ENCODE results near the gene COPZ1. TPM values are rescaled to one million over a fixed set of nuclear protein-coding genes. Genes with fewer than 3 reads are reported as not detected.

The COPZ1 gene
- total RNA-seq, 1 experiment from 2014 or later, result 104 TPM

DNA sequence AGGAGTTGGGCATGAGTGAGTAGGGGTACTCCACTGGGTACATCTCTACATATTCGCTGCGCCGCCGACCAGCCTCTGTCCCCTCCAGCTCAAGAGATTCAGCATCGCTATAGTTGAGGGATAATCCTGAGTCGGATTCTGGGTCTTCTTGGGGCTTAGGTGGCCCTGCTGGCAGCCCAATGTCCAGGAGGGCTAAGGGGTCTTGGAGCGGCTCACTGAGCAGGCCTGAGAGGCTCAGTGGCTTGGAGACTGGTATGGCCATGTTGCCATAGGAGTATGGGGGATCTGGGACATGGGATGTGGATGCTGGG is 32.0 kb upstream of the COPZ1 start:
- no peaks in the 10 kb centered on the region for H3K27me3 ChIP-seq (ENCODE audit: insufficient read depth, low read length)
- H4K91ac ChIP-seq (ENCODE audit: insufficient read length, low read depth, low read length), result no peak overlapping the region
- no peak overlapping the region for H2BK20ac ChIP-seq (ENCODE audit: low read depth, low read length, poor library complexity, severe bottlenecking)
- TF ChIP-seq, protein P1, sequence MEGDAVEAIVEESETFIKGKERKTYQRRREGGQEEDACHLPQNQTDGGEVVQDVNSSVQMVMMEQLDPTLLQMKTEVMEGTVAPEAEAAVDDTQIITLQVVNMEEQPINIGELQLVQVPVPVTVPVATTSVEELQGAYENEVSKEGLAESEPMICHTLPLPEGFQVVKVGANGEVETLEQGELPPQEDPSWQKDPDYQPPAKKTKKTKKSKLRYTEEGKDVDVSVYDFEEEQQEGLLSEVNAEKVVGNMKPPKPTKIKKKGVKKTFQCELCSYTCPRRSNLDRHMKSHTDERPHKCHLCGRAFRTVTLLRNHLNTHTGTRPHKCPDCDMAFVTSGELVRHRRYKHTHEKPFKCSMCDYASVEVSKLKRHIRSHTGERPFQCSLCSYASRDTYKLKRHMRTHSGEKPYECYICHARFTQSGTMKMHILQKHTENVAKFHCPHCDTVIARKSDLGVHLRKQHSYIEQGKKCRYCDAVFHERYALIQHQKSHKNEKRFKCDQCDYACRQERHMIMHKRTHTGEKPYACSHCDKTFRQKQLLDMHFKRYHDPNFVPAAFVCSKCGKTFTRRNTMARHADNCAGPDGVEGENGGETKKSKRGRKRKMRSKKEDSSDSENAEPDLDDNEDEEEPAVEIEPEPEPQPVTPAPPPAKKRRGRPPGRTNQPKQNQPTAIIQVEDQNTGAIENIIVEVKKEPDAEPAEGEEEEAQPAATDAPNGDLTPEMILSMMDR (conservative IDR thresholded peaks at IDR 0.05), result no peak
- H4K8ac ChIP-seq (replicated peaks; ENCODE audit: insufficient read length, low read depth, low read length), result no peak overlapping the region
- H3K27ac Mint-ChIP-seq, result no peak overlapping the region
- H3K4me3 Mint-ChIP-seq, result no peak overlapping the region; a peak in 1 of 5 replicates
- peaks cover 0 to 5% (median 0%) of the 10 kb centered on the region in 3 experiments; a peak in 2 of 7 replicates for H3K36me3 Mint-ChIP-seq (ENCODE audit: insufficient read depth in 1 of 3, low read depth in 3 of 3)
- no peak overlapping the region for H3K9ac ChIP-seq (ENCODE audit: extremely low read depth, insufficient read length, low read length)
- H3K27me3 Mint-ChIP-seq (ENCODE audit: low read depth), result peaks cover 2% of the 10 kb centered on the region; the same call in 1 of the 2 replicates
- H4K20me1 ChIP-seq (ENCODE audit: control insufficient read depth, insufficient read depth, insufficient read length), result no peaks in the 10 kb centered on the region
- no peaks in the 10 kb centered on the region for H3K9me3 ChIP-seq (ENCODE audit: control insufficient read depth, low read depth, low read length)
- no peak overlapping the region for H3K56ac ChIP-seq (ENCODE audit: insufficient read length, low read depth, low read length)
- H2BK15ac ChIP-seq (ENCODE audit: low read depth, low read length), result no peak overlapping the region
- H3K14ac ChIP-seq (ENCODE audit: insufficient read depth, low read length), result no peak overlapping the region
- H3K79me2 ChIP-seq (ENCODE audit: insufficient read depth, low read length), result no peaks in the 10 kb centered on the region
- no peak overlapping the region for H4K5ac ChIP-seq (ENCODE audit: insufficient read length, low read depth, low read length)
- H2AFZ ChIP-seq (ENCODE audit: low read length), result no peak overlapping the region
- H2BK12ac ChIP-seq (ENCODE audit: insufficient read length, low read depth, low read length), result no peak overlapping the region
- no peak for DNase-seq
- no peak overlapping the region for H3K4me2 ChIP-seq (ENCODE audit: insufficient read depth, insufficient read length, low read length)
- no peak overlapping the region for H3T11ph ChIP-seq (ENCODE audit: low read length)
- no peaks in the 10 kb centered on the region for H3K23me2 ChIP-seq (ENCODE audit: insufficient read length, low read depth, low read length, poor library complexity, severe bottlenecking)
- H2AK5ac ChIP-seq (ENCODE audit: insufficient read length, low read length), result no peak overlapping the region
- H3K4me1 Mint-ChIP-seq, result peaks cover 5 to 8% of the 10 kb centered on the region in 2 experiments; a peak in 1 of 4 replicates
- WGBS (ENCODE audit: extremely low coverage, insufficient read length, low lambda C conversion rate), result no CpG with 5 or more reads among the region's 7 CpGs
- no peak overlapping the region for H2BK120ac ChIP-seq (ENCODE audit: low read depth, low read length, poor library complexity, severe bottlenecking)
- H3K23ac ChIP-seq (ENCODE audit: insufficient read length, low read depth, low read length), result no peak overlapping the region
- H3K27ac ChIP-seq (ENCODE audit: insufficient read length, low read depth, low read length), result no peak overlapping the region
- H2BK5ac ChIP-seq (ENCODE audit: insufficient read length, low read length), result no peak overlapping the region
- H3K79me1 ChIP-seq (ENCODE audit: insufficient read depth, low read depth, low read length, poor library complexity, severe bottlenecking), result no peaks in the 10 kb centered on the region
- no peak overlapping the region for H3K4ac ChIP-seq (ENCODE audit: low read depth, low read length)
- no peak overlapping the region for H3K18ac ChIP-seq (ENCODE audit: insufficient read length, low read depth, low read length)
- no peaks in the 10 kb centered on the region for H3K9me3 Mint-ChIP-seq
- H3K4me1 ChIP-seq (ENCODE audit: insufficient read depth, low read length), result no peaks in the 10 kb centered on the region

Data from H9 (cell line).